ENCODE data around the gene FRMPD1.
"Not testable (repeated sequence)": the region's sequence is repeated elsewhere in the genome, so short reads cannot be mapped to it uniquely, and the experiment has no call there.

The FRMPD1 gene

DNA sequence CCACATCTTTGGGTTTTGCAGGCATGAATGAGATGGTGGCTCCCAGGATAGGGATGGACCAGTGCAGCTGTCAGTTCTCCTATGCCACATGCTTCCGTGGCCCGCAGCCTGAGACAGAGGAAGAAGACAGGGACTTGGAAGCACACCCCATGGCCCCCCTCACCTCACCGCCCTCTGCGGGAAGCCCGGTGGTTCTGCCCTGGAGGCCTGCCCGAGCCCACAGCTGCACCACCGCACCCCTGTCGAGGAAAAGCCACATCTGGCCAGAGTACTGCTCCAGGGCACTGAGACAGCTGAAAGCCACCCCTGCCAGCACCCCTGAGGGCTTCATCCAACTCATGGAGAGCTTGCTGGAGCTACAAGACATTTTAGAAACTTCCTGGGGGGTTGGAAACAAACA, 95.2 kb downstream of the FRMPD1 start:
- no peak for DNase-seq

DNA sequence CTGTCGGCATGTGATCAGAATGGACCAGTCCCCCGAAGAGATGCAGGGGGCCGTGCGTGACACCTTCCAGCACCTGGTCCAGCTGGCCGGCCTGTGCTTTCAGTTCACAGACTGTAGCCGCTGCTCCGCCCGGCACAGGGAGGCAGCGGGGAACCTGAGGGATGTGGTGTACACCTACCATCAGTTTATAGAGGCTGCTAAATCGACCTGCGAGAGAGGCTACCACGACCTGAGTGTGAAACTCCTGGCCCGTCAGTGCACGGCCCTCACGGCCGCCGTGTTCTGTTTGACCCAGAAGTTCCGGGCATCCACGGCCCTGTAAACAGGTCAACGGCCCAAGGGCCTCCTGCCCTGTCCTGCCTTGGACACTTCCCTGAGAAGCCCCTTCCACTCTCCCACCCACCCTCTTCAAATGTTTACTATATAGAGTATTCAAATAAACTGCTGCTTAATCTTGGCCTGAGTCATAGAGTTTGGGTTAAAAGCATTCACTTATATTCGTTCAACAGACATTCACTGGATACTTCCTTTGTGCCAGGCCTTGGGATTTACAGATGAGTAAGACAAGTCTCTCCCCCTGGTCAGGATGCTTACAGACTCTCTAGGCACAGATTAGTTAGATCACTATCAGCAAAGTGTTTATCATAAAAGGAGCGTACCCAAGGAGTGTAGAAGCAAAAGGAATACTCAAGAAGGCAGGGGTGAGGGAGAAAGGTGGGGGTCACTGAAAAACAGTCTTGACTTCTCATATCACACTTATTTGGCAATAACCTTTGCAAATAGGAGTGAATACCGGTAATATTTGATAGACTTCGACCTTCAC, 95.9 kb downstream of the FRMPD1 start:
- no peak for DNase-seq

DNA sequence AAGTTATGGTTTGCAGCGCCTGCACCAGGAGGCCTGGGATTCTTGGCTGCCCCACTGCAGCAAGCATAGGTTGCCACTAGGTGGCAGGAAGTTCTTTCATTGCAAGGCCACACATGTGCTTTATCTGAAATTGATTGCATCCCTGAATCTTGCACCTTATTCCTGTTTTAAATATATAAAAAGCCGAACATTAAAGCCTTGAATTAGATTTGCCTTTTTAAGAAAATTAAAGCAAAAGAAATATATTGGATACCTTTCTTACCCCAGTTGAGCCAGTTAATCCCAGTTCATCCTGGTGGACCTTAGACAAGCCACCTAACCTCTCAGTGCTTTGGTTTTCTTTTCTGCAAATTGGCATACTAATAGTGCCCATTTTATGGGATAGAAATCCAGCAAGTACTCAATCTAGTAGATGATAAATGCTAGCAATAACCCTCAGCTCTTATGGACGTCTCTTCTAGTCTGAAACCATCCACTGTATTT, 96.6 kb downstream of the FRMPD1 start:
- peak; percentile 37 to 80 for DNase-seq

DNA sequence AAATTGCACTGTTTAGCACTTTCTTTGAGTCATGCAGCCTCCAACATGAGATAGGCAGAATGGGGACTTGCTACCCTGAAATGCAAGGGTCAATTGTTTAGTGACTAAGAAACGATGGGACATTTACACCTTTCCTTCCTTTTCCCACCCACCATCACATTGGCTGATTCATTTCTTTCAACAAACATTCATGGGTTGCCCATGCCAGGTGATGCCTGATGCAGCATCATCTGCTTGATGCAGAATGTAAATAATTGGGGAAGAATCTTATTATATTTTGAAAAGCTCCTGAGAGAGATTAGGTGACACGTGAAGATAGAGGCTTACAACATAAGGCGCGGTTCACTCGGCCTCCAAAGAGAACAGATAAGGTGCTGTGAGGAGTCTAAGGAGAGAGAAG, 98.4 kb downstream of the FRMPD1 start:
- DNase-seq: no peak

DNA sequence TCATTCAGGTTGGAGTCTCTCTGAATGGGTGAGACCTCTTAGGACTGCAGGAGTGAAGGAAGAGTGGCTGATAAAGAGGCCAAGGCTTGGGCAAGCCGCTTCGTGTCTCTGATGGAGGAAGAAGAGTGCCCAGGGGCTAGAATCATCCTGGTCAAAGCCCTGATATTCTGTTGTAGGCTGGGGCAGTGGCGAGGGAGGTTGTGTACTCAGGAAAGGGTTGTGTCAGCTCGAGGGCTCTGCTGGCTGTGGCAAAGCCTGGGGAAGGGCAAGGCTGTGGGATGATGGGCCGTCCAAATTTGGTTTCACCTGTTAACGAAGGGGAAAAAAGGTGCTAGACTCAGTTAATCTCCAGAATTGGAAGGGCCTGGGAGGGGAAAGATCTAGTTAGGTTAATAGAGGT, 100.4 kb downstream of the FRMPD1 start:
- DNase-seq: no peak

DNA sequence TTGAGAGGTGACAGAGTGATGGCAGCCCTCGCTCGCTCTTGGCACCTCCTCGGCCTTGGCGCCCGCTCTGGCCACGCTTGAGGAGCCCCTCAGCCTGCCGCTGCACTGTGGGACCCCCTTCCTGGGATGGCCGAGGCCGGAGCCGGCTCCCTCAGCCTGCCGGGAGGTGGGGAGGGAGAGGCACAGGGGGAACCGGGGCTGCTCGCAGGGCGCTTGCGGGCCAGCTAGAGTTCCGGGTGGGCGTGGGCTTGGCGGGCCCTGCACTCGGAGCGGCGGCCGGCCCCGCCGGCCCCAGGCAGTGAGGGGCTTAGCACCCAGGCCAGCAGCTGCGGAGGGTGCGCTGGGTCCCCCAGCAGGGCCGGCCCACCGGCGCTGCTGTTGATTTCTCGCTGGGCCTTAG, 101.0 kb downstream of the FRMPD1 start:
- not testable (repeated sequence) for DNase-seq

DNA sequence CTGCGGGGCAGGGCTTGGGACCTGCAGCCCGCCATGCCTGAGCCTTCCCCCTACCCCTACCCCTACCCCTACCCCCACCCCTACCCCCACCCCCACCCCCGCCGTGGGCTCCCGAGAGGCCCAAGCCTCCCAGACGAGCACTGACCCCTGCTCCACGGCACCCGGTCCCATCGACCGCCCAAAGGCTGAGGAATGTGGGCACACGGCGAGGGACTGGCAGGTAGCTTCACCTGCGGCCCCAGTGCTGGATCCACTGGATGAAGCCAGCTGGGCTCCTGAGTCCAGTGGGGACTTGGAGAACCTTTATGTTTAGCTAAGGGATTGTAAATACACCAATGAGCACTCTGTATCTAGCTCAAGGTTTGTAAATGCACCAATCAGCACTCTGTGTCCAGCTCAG, 101.4 kb downstream of the FRMPD1 start:
- DNase-seq: not testable (repeated sequence)

DNA sequence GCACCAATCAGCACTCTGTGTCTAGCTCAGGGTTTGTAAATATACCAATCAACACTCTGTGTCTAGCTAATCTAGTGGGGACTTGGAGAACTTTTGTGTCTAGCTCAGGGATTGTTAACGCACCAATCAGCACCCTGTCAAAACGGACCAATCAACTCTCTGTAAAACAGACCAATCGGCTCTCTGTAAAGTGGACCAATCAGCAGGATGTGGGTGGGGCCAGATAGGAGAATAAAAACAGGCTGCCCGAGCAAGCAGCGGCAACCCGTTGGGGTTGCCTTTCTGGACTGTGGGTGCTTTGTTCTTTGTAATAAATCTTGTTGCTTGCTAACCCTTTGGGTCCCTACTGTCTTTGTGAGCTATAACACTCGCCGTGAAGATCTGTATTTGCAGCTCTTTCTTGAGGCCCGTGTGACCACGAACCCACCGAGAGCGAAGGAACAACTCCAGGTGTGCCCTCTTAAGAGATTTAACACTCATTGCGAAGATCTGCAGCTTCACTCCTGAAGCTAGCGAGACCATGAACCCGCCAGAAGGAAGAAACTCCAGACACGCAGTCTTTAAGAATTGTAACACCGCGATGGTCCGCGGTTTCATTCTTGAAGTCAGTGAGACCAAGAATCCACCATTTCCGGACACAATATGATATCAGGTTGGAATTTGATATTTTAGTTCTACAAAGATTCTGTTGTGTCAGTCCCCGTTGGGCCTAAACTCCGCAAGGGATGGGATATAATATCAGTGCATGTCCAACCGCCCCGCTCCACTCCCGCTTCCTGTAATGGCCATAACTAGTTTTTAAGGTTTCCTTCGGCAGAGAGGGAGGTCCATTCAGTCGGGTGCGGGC, 102.1 kb downstream of the FRMPD1 start:
- DNase-seq: no peak

DNA sequence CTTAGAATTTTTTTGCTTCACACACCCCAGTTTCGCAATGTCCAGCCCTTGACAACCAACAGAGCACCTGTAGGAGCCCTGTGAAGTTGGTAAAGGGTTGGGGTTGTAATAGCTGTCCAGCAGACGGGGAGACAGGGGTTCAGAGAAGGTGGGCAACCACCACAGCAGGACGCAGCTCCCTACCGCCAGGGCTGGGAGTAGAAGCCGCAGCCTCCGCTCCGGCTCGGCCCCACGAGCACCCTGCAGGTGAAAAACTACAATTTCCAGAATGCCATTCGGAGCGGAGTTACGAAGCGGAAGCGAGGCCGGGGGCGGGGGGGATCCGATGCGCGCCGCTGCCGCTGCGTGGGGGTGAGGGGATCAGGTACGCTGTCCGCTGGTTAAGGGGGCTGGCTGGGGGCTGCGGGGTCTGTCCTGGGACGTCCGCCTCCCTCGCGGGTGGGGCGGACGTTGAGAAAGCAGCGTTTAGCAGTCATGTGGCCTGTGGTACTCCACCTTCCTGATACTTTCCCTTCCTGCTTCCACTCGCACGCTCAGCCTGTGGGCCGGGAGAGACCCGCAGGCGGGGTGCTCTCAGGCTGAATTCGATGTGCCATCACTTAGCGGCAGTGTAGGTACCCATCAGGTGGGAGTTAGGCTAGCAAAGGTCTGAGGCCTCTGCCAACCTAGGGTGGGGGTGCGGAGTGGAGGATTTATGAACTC, 102.9 kb downstream of the FRMPD1 start, which contains the start of gene TRMT10B:
Gene TRMT10B, plus strand, starts transcription at position 317 of the 702 bp plus-strand sequence. CDS start 8,127 bp downstream, outside the sequence.
- peak; percentile 41 to 85 for DNase-seq

DNA sequence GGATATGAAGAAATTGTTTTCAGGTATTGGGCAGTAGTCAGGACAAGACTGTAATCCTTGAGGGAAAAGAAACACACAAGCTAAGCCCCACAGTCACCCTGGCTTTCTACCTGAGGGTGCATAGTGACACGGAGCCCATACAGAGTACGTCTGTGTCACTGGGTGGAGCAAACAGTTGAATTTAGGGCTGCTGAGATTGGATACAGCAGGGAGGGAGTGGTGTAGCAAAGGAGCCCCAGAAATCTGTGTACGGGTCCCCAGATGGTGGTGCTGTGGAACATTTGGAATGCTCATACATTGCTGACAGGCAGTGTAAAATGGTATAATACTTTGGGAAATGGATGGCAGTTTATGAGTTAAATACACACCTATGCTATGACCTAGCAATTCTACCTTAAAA, 108.0 kb downstream of the FRMPD1 start:
- DNase-seq: no peak

DNA sequence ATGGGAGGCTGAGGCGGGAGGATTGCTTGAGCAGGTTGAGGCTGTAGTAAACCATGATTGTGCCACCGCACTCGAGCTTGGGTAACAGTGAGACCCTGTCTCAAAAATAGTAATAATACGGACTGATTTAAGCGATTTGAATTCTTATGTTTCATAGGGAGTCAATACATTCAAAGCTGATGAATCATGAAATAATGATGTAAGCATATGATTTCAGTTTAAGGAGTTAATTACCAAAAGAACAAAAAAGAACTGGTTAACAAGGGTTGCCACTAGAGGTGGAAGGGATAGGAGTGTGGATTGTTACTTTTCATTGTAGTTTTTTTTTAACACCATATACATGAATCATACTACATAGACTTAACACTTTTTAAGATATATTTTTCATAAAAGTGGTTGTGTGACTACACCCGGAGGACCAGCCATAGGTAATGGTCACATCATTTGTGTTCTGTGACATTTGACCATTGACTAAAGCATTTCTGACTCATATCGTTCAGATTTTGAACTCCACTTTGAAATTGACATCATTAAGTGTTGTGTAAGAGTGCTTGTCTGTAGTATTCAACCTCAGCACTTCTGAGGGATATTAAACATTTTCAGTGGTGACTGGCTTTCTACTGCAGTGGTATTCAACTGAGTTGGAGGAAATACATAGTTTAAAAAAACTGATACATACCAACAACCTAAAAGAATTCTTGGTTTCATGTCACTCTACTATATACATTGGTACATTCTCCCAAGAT, 109.8 kb downstream of the FRMPD1 start:
- no peak for DNase-seq

DNA sequence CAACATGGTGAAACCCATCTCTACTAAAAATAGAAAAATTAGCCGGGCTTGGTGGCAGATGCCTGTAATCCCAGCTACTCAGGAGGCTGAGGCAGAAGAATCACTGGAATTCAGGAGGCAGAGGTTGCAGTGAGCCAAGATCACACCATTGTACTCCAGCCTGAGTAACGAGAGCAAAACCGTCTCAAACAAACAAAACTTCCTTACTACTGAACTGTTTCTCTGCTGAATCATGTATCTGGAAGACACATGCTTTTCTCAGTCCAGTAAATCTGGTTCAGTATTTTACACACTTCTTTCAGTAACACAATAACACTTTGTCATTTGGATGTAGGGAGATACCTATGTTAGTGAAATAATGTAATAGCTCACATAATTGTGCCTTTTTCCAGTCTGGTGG, 110.8 kb downstream of the FRMPD1 start:
- no peak for DNase-seq

DNA sequence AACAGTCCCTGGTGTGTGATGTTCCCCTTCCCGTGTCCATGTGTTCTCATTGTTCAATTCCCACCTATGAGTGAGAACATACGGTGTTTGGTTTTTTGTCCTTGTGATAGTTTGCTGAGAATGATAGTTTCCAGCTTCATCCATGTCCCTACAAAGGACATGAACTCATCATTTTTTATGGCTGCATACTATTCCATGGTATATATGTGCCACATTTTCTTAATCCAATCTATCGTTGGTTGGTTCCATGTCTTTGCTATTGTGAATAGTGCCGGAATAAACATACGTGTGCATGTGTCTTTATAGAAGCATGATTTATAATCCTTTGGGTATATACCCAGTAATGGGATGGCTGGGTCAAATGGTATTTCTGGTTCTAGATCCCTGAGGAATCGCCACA, 114.5 kb downstream of the FRMPD1 start:
- DNase-seq: not testable (repeated sequence)

DNA sequence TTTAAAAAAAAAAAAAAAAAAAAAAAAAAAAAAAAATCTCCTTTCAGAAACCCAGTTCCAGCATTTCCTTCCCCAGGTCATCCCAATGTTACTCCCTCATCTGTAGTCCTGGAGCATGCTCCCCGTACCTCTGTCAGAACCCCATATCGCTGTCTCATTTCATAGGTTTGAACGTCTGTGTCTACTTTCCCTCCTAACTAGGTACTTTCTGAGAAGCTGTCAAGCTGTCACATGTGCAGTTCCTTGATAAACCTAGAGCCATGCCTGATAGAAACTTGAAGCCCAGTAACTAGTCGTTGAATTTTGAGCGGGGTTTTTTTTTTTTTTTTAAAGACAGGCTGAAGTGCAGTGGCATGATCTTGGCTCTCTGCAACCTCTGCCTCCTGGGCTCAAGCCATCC, 118.6 kb downstream of the FRMPD1 start:
- DNase-seq: no peak

DNA sequence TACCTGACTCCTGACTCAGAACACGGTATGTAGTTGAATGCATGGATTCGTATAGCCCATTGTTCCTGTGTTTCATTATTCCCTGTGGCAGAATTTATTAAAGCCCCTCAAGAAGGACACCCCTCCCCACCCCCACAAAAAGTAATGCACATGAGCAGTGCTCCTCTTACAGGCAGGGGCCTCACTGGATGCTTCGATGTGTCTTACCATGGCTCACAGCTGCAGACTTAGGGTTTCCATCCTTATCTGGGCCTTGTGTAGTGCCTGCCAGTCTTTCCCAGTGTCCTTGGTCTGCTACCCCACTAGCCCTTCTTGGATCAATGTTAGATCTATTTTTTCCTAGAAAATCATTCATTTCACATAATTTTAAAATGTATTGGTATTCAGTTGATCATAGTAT, 119.2 kb downstream of the FRMPD1 start:
- no peak for DNase-seq

DNA sequence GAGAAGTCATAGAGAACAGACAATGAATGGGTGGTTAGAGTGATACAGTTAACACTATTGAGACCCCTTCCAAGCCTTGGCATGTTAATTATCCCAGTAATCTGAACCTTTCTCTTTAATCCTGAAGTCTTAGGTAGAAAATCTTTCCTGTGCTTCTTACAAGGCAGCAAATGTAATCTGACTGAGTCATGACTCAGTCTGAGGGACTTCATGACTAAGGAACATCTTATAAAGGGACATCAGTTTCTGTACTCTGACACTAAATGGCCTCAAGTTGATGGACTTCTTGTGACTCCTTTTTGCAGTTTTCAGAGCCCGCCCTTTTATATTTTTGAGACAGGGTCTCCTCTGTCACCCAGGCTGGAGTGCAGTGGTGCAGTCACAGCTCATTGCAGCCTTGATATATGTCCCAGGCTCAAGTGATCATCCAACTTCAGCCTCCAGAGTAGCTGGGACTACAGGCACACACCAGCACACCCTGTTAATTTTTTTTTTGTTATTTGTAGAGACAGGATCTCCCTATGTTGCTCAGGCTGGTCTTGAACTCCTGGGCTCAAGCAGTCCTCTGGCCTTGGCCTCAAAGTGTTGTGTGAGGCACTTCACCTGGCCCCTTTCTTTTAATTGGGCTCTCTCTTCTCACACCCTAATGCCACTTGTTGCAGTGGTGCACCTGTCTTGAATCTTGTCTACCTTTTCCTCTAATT, 124.6 kb downstream of the FRMPD1 start:
- DNase-seq: no peak

DNA sequence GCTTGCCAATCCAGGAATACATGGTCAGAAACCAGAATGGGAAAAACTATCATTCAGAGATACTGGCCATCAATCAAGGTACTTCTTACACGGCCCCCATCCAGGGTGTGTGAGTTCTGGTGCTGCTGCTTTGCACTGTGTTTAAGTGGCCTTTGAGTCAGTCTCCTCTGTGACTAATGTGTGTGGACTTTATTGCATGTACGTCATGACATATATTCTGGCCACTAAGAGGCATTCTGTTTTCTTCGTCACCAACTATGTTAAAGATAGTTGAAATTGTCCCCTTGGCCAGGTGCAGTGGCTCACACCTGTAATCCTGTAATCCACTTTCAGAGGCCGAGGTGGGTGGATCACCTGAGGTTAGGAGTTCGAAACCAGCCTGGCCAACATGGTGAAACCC, 125.6 kb downstream of the FRMPD1 start:
- no peak for DNase-seq

DNA sequence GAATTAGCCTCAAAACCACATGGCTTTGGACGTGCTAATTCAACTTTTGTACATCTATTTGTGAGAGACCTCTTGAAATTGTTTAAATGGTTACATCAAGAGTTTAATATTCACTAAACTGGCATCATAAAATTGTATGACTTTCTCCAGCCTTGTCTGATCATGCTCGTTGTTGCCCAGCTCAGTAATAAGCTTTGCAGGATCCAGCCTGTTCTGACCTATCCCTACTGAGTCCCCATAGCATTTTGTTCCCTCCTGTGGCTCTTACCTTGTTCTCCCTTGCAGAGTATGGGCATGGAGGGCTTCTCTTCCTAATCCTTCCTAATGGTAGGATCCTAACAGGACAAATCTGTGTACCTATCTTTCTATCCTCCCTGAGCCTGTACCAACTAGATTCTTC, 127.8 kb downstream of the FRMPD1 start:
- no peak for DNase-seq

DNA sequence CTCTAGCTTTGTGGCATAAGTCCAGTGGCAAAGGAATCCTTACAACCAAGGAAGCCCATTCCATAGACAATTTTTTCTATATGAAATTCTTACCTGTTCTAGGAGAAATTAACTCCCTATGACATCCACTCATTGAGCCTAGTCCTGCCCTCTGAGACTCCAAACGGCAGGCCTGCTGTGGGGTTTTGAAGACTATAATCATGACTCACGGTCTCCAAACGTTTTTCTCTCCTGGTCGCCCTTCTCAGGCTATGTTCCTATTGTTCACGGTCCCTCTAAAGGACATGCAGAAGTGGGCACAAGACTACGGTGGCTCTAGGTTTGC, 133.5 kb downstream of the FRMPD1 start:
- DNase-seq: peak in 1 of 2 experiments; percentile 38

DNA sequence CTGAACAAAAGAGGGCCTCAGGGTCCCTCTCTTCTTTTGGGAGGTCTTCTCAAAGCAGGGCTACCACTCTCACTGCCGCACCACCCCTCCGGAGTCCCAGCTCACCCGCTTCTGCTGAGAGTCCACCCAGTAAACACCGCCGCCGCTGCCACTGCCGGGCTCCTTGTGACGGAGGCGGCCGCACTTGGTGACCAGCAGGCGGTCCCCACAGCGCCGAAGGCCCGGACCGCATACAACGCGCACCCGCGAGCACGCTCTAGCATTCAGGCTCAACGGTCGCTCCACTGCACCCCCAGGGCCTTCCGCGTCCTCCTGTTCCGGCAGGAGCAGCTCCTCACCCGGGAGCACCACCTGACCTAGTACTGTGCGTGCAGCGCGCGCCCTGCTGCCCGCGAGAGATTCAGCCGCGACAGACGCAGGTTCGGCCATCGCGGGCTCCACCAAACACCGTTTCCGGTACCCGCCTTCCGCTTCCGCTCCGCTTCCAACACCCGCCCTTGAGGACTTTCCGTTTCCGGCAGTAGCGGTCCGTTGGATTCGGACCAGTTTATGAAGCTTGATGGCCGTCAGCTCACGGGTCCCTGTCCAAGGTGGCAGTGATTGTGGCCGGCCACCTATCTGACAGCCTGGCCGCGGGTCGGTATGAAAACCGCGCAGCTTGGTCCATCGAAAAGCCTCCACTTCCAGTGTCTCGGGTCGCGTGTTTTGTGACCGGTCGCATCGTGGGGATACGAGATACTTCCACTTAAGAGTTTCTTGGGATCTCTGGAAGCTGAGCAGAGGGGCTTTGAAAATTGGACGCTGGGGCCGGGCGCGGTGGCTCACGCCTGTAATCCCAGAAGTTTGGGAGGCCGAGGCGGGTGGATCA, 134.1 kb downstream of the FRMPD1 start, which contains the start of gene EXOSC3:
Gene EXOSC3, minus strand, starts transcription at position 449 of the 868 bp plus-strand sequence. Its CDS starts 20 bp downstream, at position 429.
- peak; percentile 82 to 94 for DNase-seq

DNA sequence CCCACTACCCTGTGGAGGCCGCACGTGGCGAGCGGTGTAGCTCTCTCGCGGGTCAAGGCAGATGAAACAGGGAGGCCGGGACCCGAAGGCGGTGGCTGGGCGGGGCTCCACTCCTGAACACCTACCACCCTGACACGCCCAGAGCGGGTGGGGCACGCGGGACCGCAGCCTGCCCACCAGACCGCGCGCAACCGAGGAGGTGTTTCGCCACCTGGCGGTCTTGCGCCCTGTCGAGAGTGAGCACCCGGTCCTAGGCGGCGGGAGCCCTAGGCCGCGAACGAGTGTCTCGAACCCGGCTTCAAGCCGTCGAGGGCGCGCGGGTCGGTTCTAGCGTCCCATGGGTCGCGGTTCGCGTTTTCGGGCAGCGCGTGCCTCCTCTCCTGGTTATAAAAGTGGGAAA, 136.3 kb downstream of the FRMPD1 start:
- DNase-seq: no peak

Measured in NCI-H526 (cell line).